Skeletal muscle cell (primary cell): Measurements from ENCODE around the gene FBN1.
A peak's percentile ranks its signal among the peaks of the same experiment; 100 is the strongest.

Source experiments
- DNase-seq: peaks from one replicate; pipeline ENCODE4 v3.0.0-alpha.2; 2010; ENCODE audit warnings: low read depth
- H3K4me3 ChIP-seq: 2 replicates; pipeline ENCODE4 v1.5.1; 2011; ENCODE audit warnings: low read depth, mild to moderate bottlenecking, control low read depth, low read length, moderate library complexity

Gene FBN1

DNA sequence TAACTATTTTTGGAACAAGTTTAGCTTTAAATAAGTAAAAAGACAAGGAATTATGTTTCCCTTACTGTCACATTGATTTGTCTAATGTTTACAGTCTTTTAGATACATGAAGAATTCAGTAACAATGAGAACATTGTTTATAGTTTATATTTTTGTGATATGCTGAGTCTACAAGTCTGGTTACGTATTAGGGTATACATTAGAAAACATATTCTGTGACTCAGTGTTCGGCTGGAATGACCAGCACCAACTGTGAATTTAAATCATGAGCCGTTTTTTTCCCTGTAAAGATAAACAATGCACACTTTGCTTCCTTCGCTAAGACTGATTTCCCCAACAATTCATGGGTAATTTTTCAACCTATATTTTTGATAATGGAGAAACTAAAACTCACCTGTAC lies 182.8 kb downstream of the FBN1 start:
- H3K4me3 ChIP-seq: no peak overlapping the region
- DNase-seq: no peak

- peak; percentile 83 for DNase-seq
- no peak overlapping the region for H3K4me3 ChIP-seq
These were observed 185.7 kb downstream of the FBN1 start for GRCh38 chr15:48459571-48460442.

- no peak for DNase-seq
- no peak overlapping the region for H3K4me3 ChIP-seq
These were observed 186.6 kb downstream of the FBN1 start for GRCh38 chr15:48458876-48459275.

DNA sequence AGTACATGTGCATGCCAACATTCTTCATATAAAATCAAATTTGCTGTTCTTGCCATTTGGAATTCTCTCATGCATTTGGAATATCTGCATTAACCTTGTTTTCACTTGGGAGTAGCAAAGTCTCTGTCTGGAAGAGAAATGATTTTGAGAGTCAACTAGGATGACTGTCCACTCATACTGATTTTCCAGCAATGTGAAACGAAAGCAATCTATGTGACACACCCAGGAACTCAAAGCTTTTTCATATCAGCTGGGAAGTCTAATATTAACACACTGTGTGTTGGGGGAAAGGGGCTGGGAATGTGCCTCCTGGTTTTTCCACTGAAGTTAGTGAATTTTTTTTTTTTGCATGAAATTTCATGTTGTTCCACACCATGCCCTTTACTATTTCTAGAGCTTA lies 189.4 kb downstream of the FBN1 start:
- DNase-seq: no peak
- no peak overlapping the region for H3K4me3 ChIP-seq

- no peak for DNase-seq
- no peak overlapping the region for H3K4me3 ChIP-seq
These were observed 193.8 kb downstream of the FBN1 start for GRCh38 chr15:48451736-48452135.

- no peak for DNase-seq
- H3K4me3 ChIP-seq: no peak overlapping the region
These were observed 194.3 kb downstream of the FBN1 start for GRCh38 chr15:48451241-48451640.

GRCh38 chr15:48449734-48450133 lies 195.8 kb downstream of the FBN1 start:
- no peak overlapping the region for H3K4me3 ChIP-seq
- DNase-seq: no peak

GRCh38 chr15:48447657-48448056 lies 197.9 kb downstream of the FBN1 start:
- peak; percentile 32 for DNase-seq

DNA sequence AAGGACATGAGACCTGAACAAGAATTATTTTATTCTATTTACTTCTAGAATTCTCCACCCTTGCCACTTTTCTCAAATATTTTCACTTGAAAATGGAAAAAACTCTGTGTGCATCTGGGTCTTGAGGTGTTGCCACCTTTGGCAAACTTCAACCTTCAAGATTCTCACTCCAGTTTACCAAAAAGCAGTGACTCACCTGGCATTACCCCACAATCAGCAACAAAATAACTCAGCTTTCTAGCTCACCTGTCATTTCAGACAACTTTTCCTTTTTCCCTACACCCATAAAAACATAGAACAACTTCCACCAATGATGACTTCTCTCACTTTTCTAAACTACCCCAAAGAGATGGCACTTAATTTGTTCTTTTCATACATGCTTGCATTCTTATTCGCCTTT lies 198.5 kb downstream of the FBN1 start:
- DNase-seq: no peak
- no peak overlapping the region for H3K4me3 ChIP-seq

More at GRCh38 chr15:48447657-48448056, 197.9 kb downstream of the FBN1 start:
- H3K4me3 ChIP-seq: no peak overlapping the region

- no peak overlapping the region for H3K4me3 ChIP-seq
- no peak for DNase-seq
These were observed 203.5 kb downstream of the FBN1 start for GRCh38 chr15:48442011-48442410.

- peak; percentile 71 for DNase-seq
- H3K4me3 ChIP-seq: no peak overlapping the region
These were observed 205.4 kb downstream of the FBN1 start for GRCh38 chr15:48440084-48440483.

- H3K4me3 ChIP-seq: no peak overlapping the region
- DNase-seq: no peak
These were observed 208.3 kb downstream of the FBN1 start for GRCh38 chr15:48437178-48437577.

DNA sequence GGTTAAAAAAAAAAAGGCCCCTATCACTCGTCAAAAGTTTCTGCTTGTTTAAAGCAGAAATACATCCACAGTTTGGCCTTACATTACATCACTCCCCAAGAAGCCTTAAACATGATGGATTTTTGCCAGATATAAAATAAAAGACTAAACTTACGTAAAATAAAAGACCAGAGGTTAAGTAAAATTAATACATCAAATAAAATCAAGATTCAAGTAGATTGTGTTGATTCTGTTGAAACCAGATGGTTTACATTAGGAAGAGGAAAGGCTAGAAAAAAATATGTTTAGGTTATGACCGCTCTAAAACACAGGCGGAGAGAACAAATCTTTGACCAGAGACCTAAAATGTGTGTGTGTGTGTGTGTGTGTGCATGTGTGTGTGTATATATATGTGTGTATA lies 210.2 kb downstream of the FBN1 start:
- DNase-seq: no peak
- no peak overlapping the region for H3K4me3 ChIP-seq

DNA sequence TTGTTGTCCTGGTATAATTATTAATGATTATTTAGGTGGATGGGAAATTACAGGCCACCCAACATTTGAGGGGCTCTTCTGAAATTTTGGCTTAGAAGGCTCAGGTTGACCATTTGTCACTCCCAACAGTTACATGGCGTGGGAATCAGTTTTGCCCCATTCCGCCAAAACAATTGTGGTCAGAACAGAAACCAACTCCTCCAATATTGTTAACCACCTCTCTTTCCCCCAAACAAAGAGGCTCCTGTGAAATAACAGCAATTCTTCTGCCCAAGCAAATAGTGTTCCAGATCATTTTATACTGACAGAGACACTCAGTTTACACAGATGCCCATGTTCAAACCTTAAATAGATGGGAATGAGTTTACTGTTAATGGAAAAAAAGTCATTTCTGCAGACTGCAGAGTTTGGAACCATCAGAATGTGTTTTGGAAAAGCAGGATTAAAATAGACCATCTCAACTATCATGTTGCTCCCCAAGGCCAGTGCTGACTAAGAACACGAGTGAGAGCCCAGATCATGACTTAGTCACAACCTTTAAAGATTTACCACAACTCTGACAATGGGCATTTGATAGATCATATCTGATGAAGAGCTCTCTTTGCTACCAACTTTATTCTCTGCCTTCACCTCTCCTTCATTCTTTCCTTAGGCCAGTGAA lies 212.2 kb downstream of the FBN1 start:
- no peak for DNase-seq
- H3K4me3 ChIP-seq: no peak overlapping the region

- DNase-seq: no peak
- H3K4me3 ChIP-seq: no peak overlapping the region
These were observed 212.8 kb downstream of the FBN1 start for GRCh38 chr15:48432688-48433087.

DNA sequence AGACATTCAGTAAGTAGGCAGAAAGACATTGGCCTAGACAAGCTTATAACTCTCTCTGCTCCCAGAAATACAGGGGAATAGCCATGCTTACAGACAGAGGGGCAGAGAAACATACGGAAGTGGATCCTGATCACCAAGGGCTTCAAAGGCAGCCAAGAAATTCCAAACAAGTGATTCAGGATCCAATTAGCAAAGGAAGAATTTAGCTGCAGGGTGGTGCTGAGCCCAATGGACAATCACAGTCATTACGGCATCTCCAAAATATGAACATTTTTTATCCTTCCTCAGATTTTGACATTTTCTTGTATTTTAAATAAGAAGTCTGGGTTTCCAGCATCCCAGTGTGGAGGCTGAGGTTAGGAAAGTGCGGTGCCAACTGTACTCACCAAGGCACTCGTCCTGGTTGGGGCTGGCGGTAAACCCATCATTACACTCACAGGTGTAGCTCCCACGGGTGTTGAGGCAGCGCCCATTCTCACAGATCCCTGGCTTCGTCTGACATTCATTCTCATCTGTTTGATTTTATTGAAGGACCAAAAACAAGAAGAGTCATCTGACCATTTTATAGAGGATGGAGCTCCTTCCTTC lies 217.5 kb downstream of the FBN1 start:
- DNase-seq: no peak

GRCh38 chr15:48427479-48427878 lies 218.0 kb downstream of the FBN1 start:
- no peak for DNase-seq
- H3K4me3 ChIP-seq: no peak overlapping the region

More for the DNA sequence above, 217.5 kb downstream of the FBN1 start:
- H3K4me3 ChIP-seq: no peak overlapping the region

DNA sequence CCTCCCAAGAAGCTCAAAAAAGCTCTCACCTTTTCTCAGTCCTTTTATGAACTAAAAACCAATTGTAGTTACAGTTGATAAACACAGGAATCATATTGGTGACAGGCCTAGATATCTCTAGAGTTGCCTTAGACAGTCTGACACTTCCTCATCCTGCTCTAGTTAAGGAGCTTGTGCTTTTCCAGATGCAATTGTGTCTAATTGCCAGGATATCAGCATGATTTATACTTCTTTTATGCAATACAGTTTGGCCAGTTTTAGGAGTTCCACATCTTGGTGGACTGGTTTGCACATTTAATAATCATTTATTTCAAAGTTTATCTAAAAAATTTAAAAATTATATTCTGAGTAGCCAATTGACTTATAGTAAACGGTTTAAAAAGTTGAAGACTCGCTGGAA lies 218.6 kb downstream of the FBN1 start:
- DNase-seq: no peak
- H3K4me3 ChIP-seq: no peak overlapping the region

DNA sequence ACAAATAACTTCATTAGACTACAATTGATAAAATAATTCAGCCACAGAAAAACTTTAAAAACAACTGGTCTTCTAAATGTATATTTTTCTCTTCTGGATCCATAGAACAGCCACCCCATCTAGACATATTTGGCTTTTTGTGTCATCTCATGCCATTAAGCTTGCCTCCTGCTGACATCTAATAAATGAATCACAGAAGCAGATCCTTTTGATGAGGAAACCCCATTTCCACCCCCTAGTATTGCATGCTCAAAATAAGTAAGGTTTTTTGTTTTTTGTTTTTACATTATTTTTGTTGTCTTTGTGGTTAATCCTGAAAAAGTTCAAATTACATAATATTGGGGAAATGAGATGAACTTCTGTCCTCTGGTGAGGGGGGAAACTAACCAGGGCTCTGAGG lies 219.5 kb downstream of the FBN1 start:
- no peak for DNase-seq

GRCh38 chr15:48425051-48425450 lies 220.5 kb downstream of the FBN1 start:
- DNase-seq: no peak
- no peak overlapping the region for H3K4me3 ChIP-seq

More for the DNA sequence above, 219.5 kb downstream of the FBN1 start:
- no peak overlapping the region for H3K4me3 ChIP-seq
